Measurements from ENCODE around the gene AP5M1.

- no peak for TF ChIP-seq CTCF (conservative IDR thresholded peaks at IDR 0.05)
- no peak for TF ChIP-seq EZH2 (IDR thresholded peaks at IDR 0.05; ENCODE audit: low read depth)
Measured at GRCh38 chr14:57275023-57275664, 6.4 kb downstream of the AP5M1 start.

Data from PC-9 (cell line).